HG03045 (cell line): ENCODE measurements around the gene GNAS-AS1.

Experiments used
- ATAC-seq: cut with Tn5 transposase; IDR thresholded peaks from one replicate; pipeline ENCODE4 v1.9.1; 2021; ENCODE audit warnings: mild to moderate bottlenecking, moderate library complexity; ENCODE audit not compliant: unreplicated experiment

GNAS-AS1 gene

DNA sequence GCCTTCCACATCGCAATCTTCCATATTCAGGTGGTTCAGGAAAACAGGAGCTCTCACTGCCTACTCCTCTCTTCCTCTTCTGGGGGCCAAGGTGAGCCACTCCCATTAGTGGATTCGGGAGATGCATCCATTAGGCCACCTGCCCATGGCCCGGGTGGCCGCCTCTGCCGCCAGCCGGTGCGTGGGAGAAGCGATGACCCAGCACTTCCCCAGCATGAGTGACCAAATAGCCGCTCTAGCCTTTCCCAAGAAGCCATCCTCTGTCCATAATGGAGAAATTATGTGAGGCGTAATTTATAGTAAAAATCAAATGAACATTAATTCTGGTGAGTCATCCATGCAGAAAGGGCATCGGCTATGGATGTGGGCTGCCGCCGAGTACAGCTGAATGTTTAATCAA, 39.4 kb downstream of the GNAS-AS1 start:
- no peak for ATAC-seq

DNA sequence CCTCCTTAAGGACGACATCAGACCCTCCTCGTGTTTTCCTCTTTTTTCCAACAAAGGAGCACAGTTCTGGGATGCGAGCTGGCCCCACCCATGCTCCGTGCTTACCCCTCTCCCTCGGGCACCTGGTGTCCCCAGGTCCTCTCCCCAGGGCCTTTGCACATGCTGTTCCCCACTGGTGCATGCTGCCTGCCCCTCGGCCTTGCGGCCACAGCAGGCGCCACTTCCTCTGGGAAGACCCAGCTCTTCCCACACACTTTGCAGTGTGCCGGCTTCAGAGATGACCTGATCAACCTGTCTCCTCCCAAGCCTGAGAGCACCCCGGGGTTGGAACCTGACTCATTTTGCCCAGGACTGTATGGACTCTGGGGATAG, 39.8 kb downstream of the GNAS-AS1 start:
- ATAC-seq = no peak

DNA sequence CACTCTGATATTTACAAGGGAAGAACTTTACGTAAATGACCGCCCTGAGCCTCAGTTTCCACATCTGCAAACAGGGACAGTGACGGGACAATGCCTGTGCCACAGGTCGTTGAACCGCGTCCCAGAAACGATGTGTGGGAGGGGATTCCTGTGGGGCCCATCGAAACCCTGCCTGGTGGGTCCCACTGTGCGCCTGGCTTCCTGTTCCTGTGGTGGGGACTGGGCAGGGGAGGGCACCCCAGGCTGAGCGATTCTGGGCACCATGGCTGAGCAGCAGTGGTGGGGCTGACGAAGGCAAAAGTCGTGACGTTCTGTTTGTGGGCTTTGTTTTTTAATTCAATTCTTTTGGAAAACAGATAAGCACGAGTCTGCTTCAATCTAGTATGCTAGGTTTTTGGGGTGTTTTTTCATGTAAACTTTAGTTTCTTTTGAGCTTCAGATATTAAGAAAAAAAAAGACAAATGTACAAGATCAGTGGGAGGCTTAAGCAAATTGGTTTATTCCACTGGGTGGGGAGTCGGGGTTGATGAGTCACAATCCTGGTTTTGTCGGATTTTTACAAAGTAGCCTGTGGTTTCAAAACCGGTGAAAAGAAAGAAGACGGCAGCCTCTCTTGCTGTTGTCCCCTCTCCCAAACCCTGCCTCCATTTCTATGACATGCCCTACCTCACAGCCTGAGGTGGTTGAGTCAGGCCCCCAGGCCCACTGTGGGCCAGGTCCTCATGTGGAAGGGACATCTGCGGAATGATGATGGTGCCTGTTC, 40.4 kb downstream of the GNAS-AS1 start:
- no peak for ATAC-seq

DNA sequence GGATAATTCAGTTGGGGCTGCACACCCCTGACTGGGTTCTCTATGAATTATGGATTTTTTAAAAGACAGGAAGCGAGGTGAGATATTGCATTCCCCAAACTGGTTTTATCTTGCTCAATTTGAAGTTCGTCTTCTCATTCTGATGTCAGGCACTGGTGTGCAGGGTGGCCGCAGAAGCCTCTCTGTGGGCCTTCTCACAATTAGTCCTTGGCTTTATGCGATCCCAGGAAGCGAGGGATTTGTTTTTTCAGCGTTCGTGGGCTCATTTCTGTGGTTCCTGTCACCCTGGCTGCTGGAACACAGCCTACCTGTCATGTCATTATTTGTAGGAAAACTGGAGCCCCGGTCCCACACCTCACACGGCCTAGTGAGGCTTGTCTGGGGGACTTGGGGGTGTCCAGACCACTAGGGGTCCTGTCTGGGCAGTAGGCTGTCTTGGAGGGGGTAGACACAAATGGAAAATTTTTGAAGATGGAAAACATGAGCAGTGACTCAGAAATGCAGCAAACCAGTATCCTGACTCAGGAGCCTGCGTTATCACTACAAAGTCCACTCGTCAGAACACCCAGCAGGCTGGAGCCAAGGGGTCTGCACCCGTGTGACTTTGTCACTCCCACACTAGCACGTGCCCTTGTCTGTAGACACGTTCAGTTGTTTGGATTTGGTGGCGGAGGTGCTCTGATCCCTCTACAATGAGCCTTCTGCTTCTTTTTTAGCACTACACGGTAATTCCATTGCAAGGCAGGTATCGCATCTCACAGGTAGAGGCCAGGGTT, 42.2 kb downstream of the GNAS-AS1 start:
- ATAC-seq = no peak

DNA sequence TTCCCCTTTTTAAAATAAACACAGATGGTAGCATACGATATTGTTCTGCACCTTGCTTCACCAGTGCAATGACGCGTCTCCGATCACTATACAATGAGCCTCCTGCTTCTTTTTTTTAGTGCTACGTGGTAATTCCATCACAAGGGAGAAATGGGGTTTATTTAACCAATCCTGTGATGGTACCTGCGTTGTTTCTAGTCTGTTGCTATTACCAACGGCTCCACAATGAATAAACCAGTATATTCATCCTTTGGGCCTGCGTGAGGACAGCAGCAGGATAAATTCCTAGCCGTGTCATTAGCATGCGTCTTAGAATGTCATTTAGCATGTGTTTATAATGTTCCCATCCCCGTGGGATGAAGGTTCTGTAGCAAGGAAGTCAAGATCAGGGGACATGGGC, 42.9 kb downstream of the GNAS-AS1 start:
- ATAC-seq = no peak

DNA sequence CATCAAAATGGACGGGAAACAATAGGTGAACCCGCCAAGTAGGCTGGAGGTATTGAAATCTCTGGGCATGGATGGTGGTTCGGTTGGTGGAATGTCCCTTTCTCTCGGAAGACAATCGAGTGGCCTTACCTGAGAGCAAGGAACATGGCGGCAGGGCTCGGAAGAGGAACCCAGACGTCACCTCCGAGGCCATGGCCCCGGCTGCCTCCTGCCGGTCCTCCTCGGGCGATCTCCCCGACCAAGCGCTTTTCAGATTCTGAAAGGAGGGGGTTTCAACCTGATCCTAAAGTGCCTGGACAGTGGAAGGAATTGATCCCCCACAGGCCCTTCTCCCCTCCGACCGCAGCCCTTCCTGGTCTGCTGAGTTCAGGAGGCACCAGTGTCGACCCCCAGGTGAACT, 47.2 kb downstream of the GNAS-AS1 start:
- ATAC-seq = no peak

DNA sequence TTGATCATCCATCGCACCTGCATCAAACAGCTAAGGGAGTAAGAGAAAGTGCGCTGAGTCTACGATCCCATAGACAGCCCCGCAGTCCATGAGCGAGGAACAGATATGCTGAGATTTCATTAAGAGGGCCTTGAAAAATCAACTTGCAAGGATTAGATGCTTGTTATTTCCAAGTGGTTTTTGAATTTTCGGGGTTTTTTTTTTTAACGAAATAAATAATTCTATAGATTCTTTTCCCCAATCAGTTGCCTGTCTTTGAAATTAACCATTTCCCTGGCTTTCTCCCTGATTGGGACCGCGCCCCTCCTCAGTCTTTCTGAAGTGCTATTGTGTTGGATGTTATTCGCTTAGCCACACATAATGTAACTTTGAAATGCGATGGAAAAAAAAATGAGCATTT, 48.6 kb downstream of the GNAS-AS1 start:
- ATAC-seq = no peak

DNA sequence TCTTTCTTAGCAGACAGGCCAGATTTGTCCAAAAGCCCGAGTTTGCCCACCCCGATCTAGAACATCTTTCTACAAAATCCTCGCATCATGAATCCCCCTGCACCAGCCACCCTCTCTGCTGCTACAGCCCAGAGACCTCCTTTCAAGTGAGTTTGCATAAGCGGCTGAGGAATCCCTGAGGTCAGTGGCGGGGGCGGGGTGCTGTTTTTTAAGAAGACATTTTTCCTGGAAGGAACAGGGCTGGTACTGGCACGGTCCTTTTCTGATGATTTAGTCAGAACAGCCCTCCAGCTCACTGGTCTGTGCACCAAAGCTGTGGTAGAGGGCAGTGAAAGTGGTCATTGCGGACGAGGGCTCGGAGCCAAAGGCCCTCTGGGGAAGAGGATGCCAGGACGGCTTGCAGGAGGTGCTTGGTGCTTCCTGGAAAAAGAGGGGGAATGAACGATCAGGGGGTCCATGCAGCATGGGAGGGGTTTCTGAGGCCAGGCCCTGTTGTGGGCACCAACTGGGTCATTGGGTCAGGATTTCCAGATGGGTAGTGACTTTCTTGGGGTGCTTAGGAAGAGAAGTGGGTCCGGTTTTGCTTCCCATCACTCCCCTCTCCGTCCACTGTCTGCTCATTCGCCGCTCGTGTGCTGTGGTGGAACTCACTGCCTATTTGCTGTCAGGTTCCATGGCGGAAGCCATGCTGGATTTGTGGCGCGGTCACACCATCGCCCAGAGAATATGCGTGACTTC, 50.4 kb downstream of the GNAS-AS1 start:
- ATAC-seq = no peak

DNA sequence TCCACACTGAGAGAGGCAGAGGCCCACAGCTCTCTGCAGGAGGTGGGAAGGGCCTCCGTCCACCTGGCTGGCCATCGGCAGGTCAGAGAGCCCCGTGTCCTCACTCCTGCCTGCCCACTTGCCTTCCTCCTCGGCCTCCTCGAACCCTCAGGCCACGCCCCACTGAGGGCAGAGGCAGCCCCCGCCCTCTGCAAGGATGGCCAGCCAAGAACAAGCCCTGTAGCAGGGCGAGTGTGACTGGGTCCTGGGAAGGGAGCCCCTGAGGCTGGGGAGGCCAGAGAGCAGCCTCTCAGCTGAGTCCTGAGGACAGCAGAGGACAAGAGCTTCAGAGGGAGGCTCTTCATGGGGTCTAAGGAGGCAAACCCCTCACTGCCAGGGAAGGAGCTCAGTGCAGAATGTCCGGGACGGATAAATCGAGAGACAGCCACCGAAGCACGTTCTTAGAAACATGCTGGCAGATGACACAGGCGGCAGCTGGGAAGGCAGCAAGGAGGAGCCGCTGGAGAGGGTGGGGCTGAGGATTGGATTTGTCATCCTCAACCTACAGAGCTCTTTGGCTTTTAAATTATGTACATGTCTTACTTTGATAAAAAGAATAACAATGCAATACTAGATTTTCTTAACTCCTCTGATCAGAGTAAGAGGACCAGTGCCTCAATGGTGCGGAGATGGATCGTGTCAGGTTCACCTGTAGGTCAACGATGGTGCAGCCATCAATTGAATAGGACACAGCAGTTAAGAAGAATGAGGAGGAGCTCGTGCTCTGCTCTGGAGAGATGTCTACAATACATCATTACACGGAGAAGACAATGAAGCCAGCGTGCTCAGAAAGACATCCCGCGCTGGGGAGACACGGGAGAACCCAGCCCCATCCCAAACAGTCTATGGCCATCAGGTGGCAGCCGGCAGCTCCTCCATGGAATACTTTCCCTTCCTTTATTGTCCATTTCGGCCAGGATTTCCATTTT, 53.0 kb downstream of the GNAS-AS1 start:
- no peak for ATAC-seq

DNA sequence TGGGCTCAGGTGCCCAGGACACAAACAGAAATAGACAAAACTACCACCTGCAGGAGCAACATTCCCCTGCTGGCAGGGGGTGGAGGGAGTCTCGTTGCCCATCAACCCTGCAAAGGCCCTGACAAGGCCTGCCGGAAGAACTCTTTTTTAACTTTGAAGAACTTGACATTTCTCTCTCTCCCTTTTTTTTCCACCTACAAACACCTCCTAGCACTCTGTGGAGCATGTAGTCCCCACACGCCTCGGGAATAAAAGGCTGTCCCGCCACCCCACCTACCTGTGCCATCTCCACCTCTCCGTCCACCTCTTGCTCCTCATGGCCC, 54.8 kb downstream of the GNAS-AS1 start:
- no peak for ATAC-seq

DNA sequence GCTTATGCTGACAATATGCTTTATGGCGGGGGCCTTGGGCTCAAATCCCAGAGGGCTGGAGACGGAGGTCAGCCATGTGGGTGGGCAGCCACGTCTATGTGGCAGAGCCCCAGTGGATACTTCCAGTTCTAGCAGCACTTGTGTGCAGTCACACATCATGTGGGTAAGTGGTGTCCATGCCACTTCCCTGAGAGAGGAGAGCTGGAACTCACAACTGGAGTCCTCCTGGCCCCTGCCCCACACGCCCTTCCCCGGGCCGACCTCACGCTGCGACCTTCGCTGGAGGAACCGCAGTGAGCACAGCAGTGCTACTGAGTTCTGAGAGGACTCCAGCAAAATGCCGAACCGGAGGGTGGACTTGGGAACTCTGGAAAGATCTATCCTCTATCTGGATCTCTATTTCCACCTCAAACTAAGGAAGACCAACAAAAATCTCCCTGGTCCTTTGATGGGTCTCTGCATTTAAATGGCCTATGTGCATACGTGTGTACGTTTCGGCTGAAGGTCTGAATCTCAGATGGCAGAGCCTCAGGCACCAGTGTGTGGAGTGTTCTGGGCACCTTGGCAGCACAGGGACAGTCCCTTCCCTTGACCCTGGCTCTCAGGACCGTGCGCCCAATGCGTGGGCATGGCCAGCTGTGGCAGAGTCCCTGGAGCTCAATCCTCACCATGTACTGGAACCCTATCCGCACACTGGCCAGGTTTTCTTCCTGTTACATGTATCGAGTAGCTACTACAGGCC, 55.4 kb downstream of the GNAS-AS1 start:
- ATAC-seq = no peak

DNA sequence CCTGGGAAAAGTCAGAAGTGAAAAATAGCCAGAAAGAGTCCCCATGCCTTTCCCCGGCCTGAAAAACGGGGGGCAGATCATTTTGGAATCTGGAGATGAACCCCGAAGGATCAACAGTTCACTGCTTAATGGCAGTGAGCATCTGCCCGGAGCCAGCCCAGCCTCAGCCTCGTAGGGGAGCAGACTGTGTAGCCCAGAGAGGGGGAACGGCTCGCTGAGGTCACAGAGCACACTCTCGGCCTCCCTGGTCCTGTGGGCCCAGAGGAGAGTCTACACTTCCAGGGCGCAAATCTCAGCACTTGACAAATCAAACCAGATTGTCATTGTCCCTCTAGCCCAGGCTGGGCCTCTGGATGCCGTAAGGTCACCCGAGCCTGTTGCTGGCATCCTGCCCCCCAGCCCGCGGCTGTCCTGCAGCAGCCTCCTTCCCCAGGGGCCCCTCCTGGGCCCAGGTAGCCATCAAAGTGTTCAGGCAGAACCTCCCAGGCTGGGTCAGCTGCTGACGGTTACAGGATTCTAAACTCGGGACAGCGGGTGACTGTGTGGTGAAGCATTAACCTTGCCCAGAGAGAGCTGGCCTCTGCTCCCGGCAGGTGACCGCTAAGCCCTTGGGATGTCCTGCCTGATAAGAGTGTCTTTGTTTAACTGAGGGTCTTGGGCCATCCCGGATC, 56.1 kb downstream of the GNAS-AS1 start:
- no peak for ATAC-seq

DNA sequence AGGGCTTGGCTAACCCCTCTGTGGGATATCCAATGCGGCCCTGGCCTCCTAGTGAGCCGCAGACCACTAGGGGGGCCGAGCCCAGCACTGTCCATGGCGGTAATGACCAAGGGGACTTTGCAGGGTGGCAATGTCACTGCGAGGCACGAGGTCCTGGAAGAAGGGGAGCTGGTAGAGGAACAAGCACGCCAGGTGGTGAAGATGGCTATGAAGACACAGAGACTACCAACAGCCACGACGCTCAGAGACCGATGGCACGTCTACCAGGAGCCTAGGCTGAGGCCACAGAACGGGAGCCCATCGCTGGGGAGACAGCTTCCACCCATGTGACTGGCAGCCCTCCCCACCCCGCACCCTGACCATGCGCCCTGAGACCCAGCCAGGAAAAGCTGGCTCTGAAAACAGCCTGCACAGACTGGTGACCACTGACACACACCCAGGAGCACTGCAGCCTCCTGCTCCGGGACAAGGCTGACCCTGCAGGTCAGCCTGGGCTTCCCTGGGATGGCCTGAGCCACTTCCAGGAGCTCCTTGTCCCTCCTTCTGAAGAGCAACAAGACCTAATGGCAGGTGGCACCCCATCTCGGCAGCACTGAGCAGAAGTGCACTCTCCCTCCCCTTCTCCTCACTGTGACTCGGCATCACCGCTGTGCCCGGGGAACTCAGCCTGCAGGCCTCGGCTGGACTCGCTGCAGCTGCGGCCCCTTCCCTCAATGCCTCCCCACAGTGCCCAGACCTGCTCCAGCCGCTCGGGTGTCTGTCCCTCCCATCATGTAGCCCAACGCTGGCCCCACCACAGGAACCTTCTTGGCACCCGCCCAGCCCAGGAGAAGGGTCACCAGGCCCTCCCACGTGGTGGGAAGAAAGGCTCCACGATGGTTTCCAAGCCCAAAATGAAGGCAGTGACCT, 56.9 kb downstream of the GNAS-AS1 start:
- ATAC-seq = no peak

DNA sequence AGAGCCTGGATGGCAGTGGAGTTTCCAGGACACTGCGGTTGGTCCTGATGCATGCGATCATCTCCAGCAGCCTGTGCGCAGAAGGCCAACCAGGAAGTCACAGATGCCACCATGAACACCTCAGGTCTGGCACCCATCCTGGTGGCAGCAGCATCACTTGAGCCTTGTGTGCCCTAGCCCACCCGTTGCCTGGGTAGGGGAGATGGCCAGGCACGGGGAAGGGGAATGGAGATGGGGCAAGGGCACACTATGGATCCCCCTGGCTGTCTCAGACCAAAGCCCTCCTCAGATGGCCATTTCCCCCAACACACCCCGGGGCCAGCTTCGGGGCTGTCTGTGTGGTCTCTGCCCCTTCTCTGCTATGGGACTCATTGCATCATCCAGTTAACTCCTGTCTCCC, 58.3 kb downstream of the GNAS-AS1 start:
- ATAC-seq = no peak

DNA sequence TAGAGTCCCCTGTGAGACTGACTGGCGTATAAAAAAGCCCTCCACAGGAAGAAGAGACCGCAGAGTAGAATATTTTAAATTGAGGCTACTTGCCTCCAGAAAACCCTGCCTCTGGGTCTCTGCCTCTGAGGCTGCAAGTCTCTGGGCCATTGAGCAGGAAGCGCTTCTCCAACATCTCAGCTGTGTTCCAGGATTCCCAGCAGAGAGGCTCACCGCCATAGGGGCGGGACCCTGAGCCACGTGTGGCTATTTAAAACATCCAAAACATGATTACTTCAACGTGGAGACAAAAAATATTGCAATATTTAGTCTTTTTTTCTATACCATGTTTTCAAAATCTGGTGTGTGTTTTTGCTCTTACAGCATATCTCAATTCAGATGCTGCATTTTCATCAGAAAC, 59.4 kb downstream of the GNAS-AS1 start:
- ATAC-seq = no peak

DNA sequence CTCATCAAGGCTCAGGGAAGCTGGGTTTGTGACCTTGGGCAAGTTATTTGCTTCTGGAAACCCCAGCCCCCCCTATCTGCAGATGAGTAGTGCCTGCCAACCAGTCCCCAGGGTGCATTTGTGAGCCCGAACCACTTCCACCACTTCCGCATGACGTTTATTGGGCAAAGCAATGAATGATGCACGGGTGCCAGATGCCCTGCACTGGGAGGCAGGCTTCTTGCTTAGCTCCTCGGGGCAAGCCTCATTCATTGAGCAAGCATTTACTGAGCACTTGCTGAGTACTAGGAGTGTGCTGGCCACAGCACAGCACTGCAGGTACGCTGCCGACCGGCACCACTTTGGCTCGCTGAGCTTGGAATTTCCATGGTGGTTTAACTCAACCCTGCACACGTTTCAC, 60.2 kb downstream of the GNAS-AS1 start:
- no peak for ATAC-seq

DNA sequence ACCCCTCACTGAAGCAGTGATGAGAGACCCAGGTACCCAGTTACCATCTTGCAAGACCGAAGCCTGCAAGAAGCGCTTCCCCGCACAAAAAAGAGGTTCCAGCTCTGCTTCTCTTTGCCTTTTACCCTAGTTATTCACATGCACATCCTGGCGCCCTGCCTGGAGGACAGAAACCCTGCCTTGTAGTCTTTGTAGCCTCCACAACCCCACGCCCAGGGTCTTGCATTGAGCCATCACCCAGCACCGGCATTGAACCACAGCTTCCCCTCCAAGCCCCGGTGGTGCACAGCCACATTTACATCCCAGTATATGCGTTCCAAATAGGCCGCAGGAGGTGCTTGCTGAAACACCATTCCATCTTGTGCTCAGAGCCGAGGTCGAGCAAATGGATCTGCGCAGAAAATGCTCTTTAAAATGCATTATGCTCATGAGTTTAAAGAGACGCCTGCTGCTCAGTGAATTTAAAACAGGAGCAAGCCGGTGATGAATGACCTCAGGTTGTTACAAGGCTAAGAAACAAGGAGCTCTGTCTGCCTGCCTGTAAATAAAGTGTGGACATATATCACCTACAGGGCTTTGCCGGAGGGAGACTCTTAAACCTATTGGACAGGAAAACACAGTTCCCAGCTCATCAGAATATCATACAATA, 61.7 kb downstream of the GNAS-AS1 start:
- no peak for ATAC-seq
